HG03108 (cell line): ENCODE measurements around the gene HOXB7.

Experiments used
- ATAC-seq: cut with Tn5 transposase; IDR thresholded peaks from one replicate; pipeline ENCODE4 v1.9.1; 2021; ENCODE audit warnings: moderate library complexity; ENCODE audit not compliant: unreplicated experiment

The HOXB7 gene

GRCh38 chr17:48583708-48584222 is 27.1 kb downstream of the HOXB7 start:
- ATAC-seq, result no peak

GRCh38 chr17:48582750-48583069 is 28.1 kb downstream of the HOXB7 start:
- no peak for ATAC-seq

GRCh38 chr17:48579760-48580554 is 30.9 kb downstream of the HOXB7 start:
- ATAC-seq, result no peak

GRCh38 chr17:48579471-48579759 is 31.4 kb downstream of the HOXB7 start:
- no peak for ATAC-seq

GRCh38 chr17:48578616-48579470 is 32.0 kb downstream of the HOXB7 start:
- peak; percentile 17 for ATAC-seq

GRCh38 chr17:48577946-48578615 is 32.7 kb downstream of the HOXB7 start, which contains the start of gene HOXB4:
Gene HOXB4 (minus strand): TSS chr17:48578350. CDS start chr17:48578319, 31 bp downstream.
- ATAC-seq, result peak; percentile 53

- ATAC-seq, result no peak
These were observed 33.4 kb downstream of the HOXB7 start for GRCh38 chr17:48577330-48577945.

GRCh38 chr17:48576479-48577309 is 34.1 kb downstream of the HOXB7 start:
- no peak for ATAC-seq

- ATAC-seq, result no peak
These were observed 34.9 kb downstream of the HOXB7 start for GRCh38 chr17:48575673-48576478.

- ATAC-seq, result no peak
These were observed 35.7 kb downstream of the HOXB7 start for GRCh38 chr17:48575066-48575582.

- no peak for ATAC-seq
These were observed 36.2 kb downstream of the HOXB7 start for GRCh38 chr17:48574505-48575065.

- ATAC-seq, result no peak
These were observed 38.9 kb downstream of the HOXB7 start for GRCh38 chr17:48571826-48572417.

GRCh38 chr17:48571024-48571818 is 39.6 kb downstream of the HOXB7 start:
- no peak for ATAC-seq

GRCh38 chr17:48570325-48571023 is 40.3 kb downstream of the HOXB7 start:
- ATAC-seq, result no peak

- ATAC-seq, result no peak
These were observed 41.0 kb downstream of the HOXB7 start for GRCh38 chr17:48569674-48570324.

GRCh38 chr17:48569240-48569582 is 41.6 kb downstream of the HOXB7 start:
- ATAC-seq, result no peak
